Measurements from ENCODE around the gene RPGRIP1L. TPM values are rescaled to one million over a fixed set of nuclear protein-coding genes. Genes with fewer than 3 reads are reported as not detected.

Gene RPGRIP1L
- total and polyA plus RNA-seq, 2 of the 8 experiments (the other 6 are each of a cell fraction or from before 2014, with no cell fraction given), result 4.0 to 13.7 TPM

- FAIRE-seq, result no peak
- no peaks in the 10 kb centered on the region for H3K23me2 ChIP-seq (ENCODE audit: low read depth, low read length)
- no peak overlapping the region for H2AK5ac ChIP-seq (ENCODE audit: low read depth, low read length)
- H3K18ac ChIP-seq (ENCODE audit: extremely low read depth, low read length), result no peak overlapping the region
- no peak overlapping the region for H3K27ac ChIP-seq (ENCODE audit: low read depth, low read length)
- H3K23ac ChIP-seq (ENCODE audit: insufficient read length), result no peak overlapping the region
- ChIA-PET POLR2A (ENCODE audit: partially characterized antibody) (no interaction called here), CTCF (ENCODE audit: partially characterized antibody) (no interaction called here)
- H3K4me1 ChIP-seq (replicated peaks in 1 of 4; ENCODE audit: control insufficient read depth in 3 of 4, insufficient read depth in 4 of 4, low read length in 3 of 4), result no peaks in the 10 kb centered on the region
- no peak overlapping the region for H3K4ac ChIP-seq (replicated peaks; ENCODE audit: insufficient read length, low read depth, low read length)
- no peak overlapping the region for H2BK20ac ChIP-seq (ENCODE audit: low read length)
- WGBS, 2 experiments (ENCODE audit: extremely low coverage in 1 of 2, insufficient coverage in 1 of 2, insufficient read length in 1 of 2, insufficient replicate concordance in 2 of 2, low coverage in 1 of 2, low lambda C conversion rate in 2 of 2, missing lambda C conversion rate in 1 of 2), result 92% methylated on average over 3 of the region's 3 CpGs; no CpG with 5 or more reads in 1 of the 2 experiments
- no peak overlapping the region for H4K8ac ChIP-seq (ENCODE audit: extremely low read depth, insufficient read depth, low read length)
- H3K9me3 ChIP-seq (ENCODE audit: insufficient read depth in 2 of 2, low read depth in 1 of 2, low read length in 1 of 2), result no peaks in the 10 kb centered on the region
- H4K91ac ChIP-seq (replicated peaks; ENCODE audit: insufficient read length, low read length), result no peak overlapping the region
- H2AFZ ChIP-seq (ENCODE audit: low read length), result no peak overlapping the region
- no peaks in the 10 kb centered on the region for H4K20me1 ChIP-seq (replicated peaks in 1 of 2; ENCODE audit: control insufficient read depth in 1 of 2, insufficient read depth in 2 of 2, low read length in 2 of 2)
- H3K4me2 ChIP-seq (ENCODE audit: insufficient read depth in 1 of 2, low read depth in 2 of 2, low read length in 2 of 2), result no peak overlapping the region
- no peak overlapping the region for H2BK5ac ChIP-seq (ENCODE audit: low read depth, low read length)
- no peaks in the 10 kb centered on the region for H3K79me2 ChIP-seq (ENCODE audit: control insufficient read depth in 1 of 2, insufficient read depth in 2 of 2, low read length in 2 of 2)
- no peak overlapping the region for H3K14ac ChIP-seq (ENCODE audit: insufficient read length)
- no peak for TF ChIP-seq SIRT6 (IDR thresholded peaks at IDR 0.05; ENCODE audit: low read length)
- TF ChIP-seq SUZ12 (IDR thresholded peaks at IDR 0.05; ENCODE audit: low read length), result no peak
- TF ChIP-seq MAX (IDR thresholded peaks at IDR 0.05), result no peak
- TF ChIP-seq BCL11A (IDR thresholded peaks at IDR 0.05; ENCODE audit: low read depth in 2 of 2, low read length in 2 of 2), result no peak
- TF ChIP-seq HDAC2 (IDR thresholded peaks at IDR 0.05; ENCODE audit: borderline replicate concordance in 1 of 2, low read depth in 2 of 2, low read length in 2 of 2), result no peak
- TF ChIP-seq POLR2A (IDR thresholded peaks at IDR 0.05; ENCODE audit: control extremely low read depth in 1 of 2, low read depth in 2 of 2, low read length in 2 of 2), result no peak
- TF ChIP-seq JUN (IDR thresholded peaks at IDR 0.05; ENCODE audit: low read depth, low read length), result no peak
- no peak for TF ChIP-seq CHD2 (IDR thresholded peaks at IDR 0.05; ENCODE audit: low read length)
- TF ChIP-seq SP2 (IDR thresholded peaks at IDR 0.05; ENCODE audit: low read length), result no peak
- H3K56ac ChIP-seq (replicated peaks; ENCODE audit: insufficient read length, low read depth, low read length), result no peak overlapping the region
- H3K79me1 ChIP-seq (ENCODE audit: low read depth, low read length), result no peaks in the 10 kb centered on the region
- no peak overlapping the region for H4K5ac ChIP-seq (ENCODE audit: insufficient read length, low read depth, low read length)
- no peak overlapping the region for H3K9ac ChIP-seq (replicated peaks in 1 of 4; ENCODE audit: extremely low read depth in 1 of 4, low read depth in 3 of 4, low read length in 3 of 4)
- H2BK15ac ChIP-seq (ENCODE audit: low read length), result no peak overlapping the region
- no peaks in the 10 kb centered on the region for H3K27me3 ChIP-seq (replicated peaks in 1 of 4; ENCODE audit: control insufficient read depth in 3 of 4, extremely low read depth in 1 of 4, insufficient read depth in 3 of 4, low read length in 3 of 4)
- no peak for DNase-seq (ENCODE audit: low read depth in 1 of 2, low spot score in 2 of 2)
- no peak overlapping the region for H2BK12ac ChIP-seq (ENCODE audit: low read depth, low read length)
- H3K4me3 ChIP-seq (ENCODE audit: extremely low read depth in 1 of 4, insufficient read depth in 2 of 4, low read depth in 3 of 4, low read length in 4 of 4), result no peak overlapping the region
- H2BK120ac ChIP-seq (replicated peaks; ENCODE audit: low read depth, low read length), result no peak overlapping the region
- H3K36me3 ChIP-seq (ENCODE audit: control insufficient read depth in 2 of 4, insufficient read depth in 4 of 4, low read length in 3 of 4), result no peaks in the 10 kb centered on the region; a peak in 1 of 8 replicates
Measured at GRCh38 chr16:53597776-53598175, 105.9 kb downstream of the RPGRIP1L start.

Data from H1 (cell line).